CD14-positive monocyte (primary cell): Measurements from ENCODE around the gene DYSF. TPM values are rescaled to one million over a fixed set of nuclear protein-coding genes. Genes with fewer than 3 reads are reported as not detected.

Experiments
- DNase-seq, 3 donors: peaks; one replicate each; pipeline ENCODE4 v3.0.0-alpha.2; 2011 to 2022
- H2AFZ ChIP-seq: 2 replicates; pipeline ENCODE4 v1.6.0; 2012; ENCODE audit warnings: mild to moderate bottlenecking, low read depth, low read length, inconsistent platforms; ENCODE audit not compliant: insufficient read depth, poor library complexity, severe bottlenecking
- H3K27ac ChIP-seq, 2 donors: 1 replicate in 1 of 2; 2 replicates in 1 of 2; pipeline ENCODE4 v1.5.1; 2012 to 2013; ENCODE audit warnings: low read length in 2 of 2, control low read depth in 1 of 2, inconsistent platforms in 1 of 2, low read depth in 1 of 2, mild to moderate bottlenecking in 1 of 2
- H3K27me3 ChIP-seq, 2 donors: one replicate each; pipeline versions ENCODE4 v1.6.0 to v1.6.1; 2011 to 2013; ENCODE audit warnings: low read length in 2 of 2; ENCODE audit not compliant: control insufficient read depth in 2 of 2, insufficient read depth in 2 of 2
- H3K36me3 ChIP-seq, 2 donors: replicated peaks in 1 of 2; 1 replicate in 1 of 2; 2 replicates in 1 of 2; pipeline versions ENCODE4 v1.5.1 to v1.6.1; 2012 to 2013; ENCODE audit warnings: low read length in 2 of 2, control low read depth in 1 of 2, inconsistent platforms in 1 of 2, mild to moderate bottlenecking in 1 of 2; ENCODE audit not compliant: insufficient read depth in 2 of 2, control insufficient read depth in 1 of 2
- H3K4me1 ChIP-seq, 2 donors: 1 replicate in 1 of 2; 2 replicates in 1 of 2; pipeline versions ENCODE4 v1.5.1 to v1.6.1; 2012 to 2013; ENCODE audit warnings: low read length in 2 of 2, control low read depth in 1 of 2, inconsistent platforms in 1 of 2, mild to moderate bottlenecking in 1 of 2, moderate library complexity in 1 of 2; ENCODE audit not compliant: insufficient read depth in 2 of 2, control insufficient read depth in 1 of 2
- H3K4me2 ChIP-seq: replicated peaks from 2 replicates; pipeline ENCODE3; 2012; ENCODE audit warnings: low read length, moderate library complexity, mild to moderate bottlenecking; ENCODE audit not compliant: poor library complexity, severe bottlenecking; ENCODE audit errors: extremely low read depth
- H3K4me3 ChIP-seq, 3 experiments: fragments of 200-600 bp in 1 of 3; sonication (generic) in 1 of 3; replicated peaks in 1 of 3; 1 replicate in 2 of 3; 2 replicates in 1 of 3; pipeline ENCODE4 v1.5.1; 2011 to 2013; ENCODE audit warnings: low read length in 3 of 3, mild to moderate bottlenecking in 3 of 3, control low read depth in 2 of 3, low read depth in 2 of 3, inconsistent platforms in 1 of 3, moderate library complexity in 1 of 3
- H3K79me2 ChIP-seq: 2 replicates; pipeline ENCODE4 v1.6.0; 2012; ENCODE audit warnings: mild to moderate bottlenecking, control low read depth, inconsistent platforms, low read length, moderate library complexity; ENCODE audit not compliant: insufficient read depth
- H3K9ac ChIP-seq: 2 replicates; pipeline ENCODE4 v1.6.0; 2017; ENCODE audit warnings: low read length, mild to moderate bottlenecking; ENCODE audit not compliant: insufficient read depth, poor library complexity, severe bottlenecking
- H3K9me3 ChIP-seq, 2 donors: replicated peaks in 1 of 2; 1 replicate in 1 of 2; 2 replicates in 1 of 2; pipeline versions ENCODE4 v1.5.1 to v1.6.1; 2012 to 2013; ENCODE audit warnings: low read length in 2 of 2, control low read depth in 1 of 2; ENCODE audit not compliant: control insufficient read depth in 1 of 2, insufficient read depth in 1 of 2
- H4K20me1 ChIP-seq: 2 replicates; pipeline ENCODE4 v1.6.0; 2012; ENCODE audit warnings: mild to moderate bottlenecking, low read length, control low read depth, moderate library complexity; ENCODE audit not compliant: insufficient read depth
- H3K27ac Mint-ChIP-seq, 7 donors: one replicate each; pipeline ENCODE4 v1.8.0; 2020; ENCODE audit warnings: mild to moderate bottlenecking in 7 of 7, mixed read lengths in 7 of 7, moderate library complexity in 6 of 7, inconsistent platforms in 2 of 7
- H3K27me3 Mint-ChIP-seq, 3 donors: one replicate each; pipeline ENCODE4 v1.8.0; 2021 to 2022; ENCODE audit warnings: low read depth in 3 of 3, mild to moderate bottlenecking in 3 of 3, mixed read lengths in 3 of 3, moderate library complexity in 3 of 3, inconsistent platforms in 1 of 3
- H3K36me3 Mint-ChIP-seq, 2 donors: one replicate each; pipeline ENCODE4 v1.8.0; 2020; ENCODE audit warnings: mixed read lengths in 2 of 2, inconsistent platforms in 1 of 2, mild to moderate bottlenecking in 1 of 2
- H3K4me1 Mint-ChIP-seq: one replicate; pipeline ENCODE4 v1.8.0; 2020; ENCODE audit warnings: mild to moderate bottlenecking, mixed read lengths
- H3K4me3 Mint-ChIP-seq, 2 donors: one replicate each; pipeline ENCODE4 v1.8.0; 2020; ENCODE audit warnings: mild to moderate bottlenecking in 2 of 2, mixed read lengths in 2 of 2, moderate library complexity in 1 of 2
- H3K9me3 Mint-ChIP-seq, 7 donors: one replicate each; pipeline ENCODE4 v1.8.0; 2020 to 2022; ENCODE audit warnings: mixed read lengths in 7 of 7, mild to moderate bottlenecking in 6 of 7, moderate library complexity in 6 of 7, inconsistent platforms in 2 of 7
- CTCF ChIP-seq: fragments of 200-600 bp; IDR thresholded peaks from one replicate; pipeline ENCODE4 v1.8.0; 2022; ENCODE audit warnings: antibody characterized with exemption, mild to moderate bottlenecking
- WGBS: methylation state at CpG from one replicate; pipeline ENCODE4 v1.1.5; 2013; ENCODE audit warnings: missing lambda C conversion rate; ENCODE audit not compliant: insufficient coverage; 5-methylcytosine and 5-hydroxymethylcytosine counted together
- intact Hi-C, 2 donors: fragments of 100-400 bp; cut with micrococcal nuclease; formaldehyde crosslinking; loops; one replicate each; pipeline versions ENCODE4 v1.15.0 to v1.15.1; 2023
- polyA plus RNA-seq, 3 donors: library from polyadenylated mRNA; depleted of rRNA in 1 of 3; unstranded in 2 of 3; stranded (reverse) in 1 of 3; fragments of 300-500 nt in 2 of 3; fragments of >200 nt in 1 of 3; fragmentation: Illumina TruSeq in 2 of 3; gene quantifications; 1 replicate in 2 of 3; 2 replicates in 1 of 3; pipeline ENCODE4 v1.2.3, GENCODE V29; 2012 to 2021

The DYSF gene
- polyA plus RNA-seq, 3 donors: 16.1 to 72.5 (median 31.2) TPM

DNA sequence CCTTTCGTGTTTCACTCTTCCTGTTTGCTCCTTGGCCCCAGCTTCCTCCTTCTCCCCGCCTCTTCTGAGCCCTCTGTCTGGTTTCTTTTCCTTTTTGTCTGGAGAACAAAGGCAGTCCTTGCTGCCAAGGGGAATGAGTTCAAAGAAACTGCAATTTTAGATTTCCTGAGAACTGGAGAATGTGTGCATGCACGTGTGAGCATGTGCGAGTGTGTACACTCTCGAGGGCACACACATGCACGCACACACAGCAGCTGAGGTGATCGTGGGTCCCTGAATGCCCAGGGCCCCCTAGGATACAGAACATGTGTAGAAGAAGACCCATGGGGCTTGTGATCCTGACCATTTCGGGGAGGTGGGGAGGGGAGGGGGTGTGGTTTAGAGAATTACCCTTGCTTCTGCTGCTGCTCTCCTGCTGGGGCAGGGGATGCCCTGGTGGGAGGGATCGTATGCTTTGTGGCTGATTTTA is 151.8 kb downstream of the DYSF start:
- H3K4me1 Mint-ChIP-seq: peaks cover 17% of the 10 kb centered on the region
- Histone ChIP-seq H3K4me3 (no peak overlapping the region), H3K9me3 (no peaks in the 10 kb centered on the region), H3K27me3 (no peaks in the 10 kb centered on the region), H3K79me2 (no peaks in the 10 kb centered on the region), H4K20me1 (peaks cover 82% of the 10 kb centered on the region), H3K4me1 (peaks cover 0 to 4% of the 10 kb centered on the region in 2 donors), H2AFZ (no peak overlapping the region), H3K9ac (no peak overlapping the region), H3K4me2 (no peak overlapping the region), H3K27ac (peak overlapping the region in 1 of 2 donors; percentile 27), H3K36me3 (peaks cover 36 to 100% of the 10 kb centered on the region in 2 donors)
- H3K4me3 Mint-ChIP-seq: no peak overlapping the region
- no peak for TF ChIP-seq CTCF
- no peak for DNase-seq
- H3K36me3 Mint-ChIP-seq: peaks cover 85 to 88% of the 10 kb centered on the region in 2 donors
- intact Hi-C loops: no loop called here
- peak overlapping the region in 2 of 7 donors; percentile 4 to 7 for H3K27ac Mint-ChIP-seq
- 34% methylated on average over 5 of the region's 9 CpGs for WGBS
- H3K27me3 Mint-ChIP-seq: peaks cover 3 to 4% (median 3%) of the 10 kb centered on the region in 3 donors
- no peaks in the 10 kb centered on the region for H3K9me3 Mint-ChIP-seq

DNA sequence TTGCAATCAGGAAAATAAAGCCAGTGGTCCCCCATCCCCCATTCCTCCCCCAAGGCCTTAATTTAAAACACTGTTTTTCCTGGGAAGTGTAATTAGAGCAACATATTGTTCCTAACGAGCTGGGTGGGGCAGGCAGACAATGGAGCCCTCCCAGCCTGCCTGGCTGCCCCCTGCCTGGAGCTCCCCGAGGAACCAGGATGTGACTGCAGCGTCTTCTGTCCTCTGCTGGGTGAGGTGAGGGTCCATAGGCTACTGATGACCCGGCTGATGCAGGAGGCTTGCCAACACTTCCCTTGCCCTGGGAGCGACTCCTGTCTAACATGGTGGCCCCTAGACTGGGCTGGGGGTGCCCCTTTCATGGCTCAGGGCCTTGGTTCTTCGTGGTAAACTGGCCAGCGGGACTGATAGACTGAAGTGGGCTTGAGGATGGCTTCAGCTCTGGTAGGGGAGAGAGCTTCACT is 152.4 kb downstream of the DYSF start:
- Histone ChIP-seq H3K36me3 (peaks cover 33 to 100% of the 10 kb centered on the region in 2 donors), H2AFZ (no peak overlapping the region), H3K79me2 (no peaks in the 10 kb centered on the region), H3K27ac (no peak overlapping the region), H3K9me3 (no peaks in the 10 kb centered on the region), H3K9ac (no peak overlapping the region), H3K4me3 (no peak overlapping the region), H3K27me3 (no peaks in the 10 kb centered on the region), H3K4me1 (peaks cover 0 to 4% of the 10 kb centered on the region in 2 donors), H4K20me1 (peaks cover 78% of the 10 kb centered on the region), H3K4me2 (no peak overlapping the region)
- H3K4me3 Mint-ChIP-seq: no peak overlapping the region
- H3K4me1 Mint-ChIP-seq: peaks cover 17% of the 10 kb centered on the region
- no peak for TF ChIP-seq CTCF
- peaks cover 3 to 4% (median 3%) of the 10 kb centered on the region in 3 donors for H3K27me3 Mint-ChIP-seq
- WGBS: 90% methylated on average over 4 of the region's 7 CpGs
- no peak overlapping the region for H3K27ac Mint-ChIP-seq
- intact Hi-C loops: no loop called here
- no peaks in the 10 kb centered on the region for H3K9me3 Mint-ChIP-seq
- peaks cover 84 to 87% of the 10 kb centered on the region in 2 donors for H3K36me3 Mint-ChIP-seq
- no peak for DNase-seq
